WTC11 (cell line): ENCODE data around the gene CACNA2D3. TPM values are rescaled to one million over a fixed set of nuclear protein-coding genes. Genes with fewer than 3 reads are reported as not detected.

Experiments
- ATAC-seq: fragments of 200-7000 bp; cut with Tn5 transposase; 2 replicates; pipeline ENCODE4 v1.10.0; 2021; ENCODE audit warnings: mild to moderate bottlenecking, moderate library complexity
- CTCF ChIA-PET: fragments of 300-600 bp; sonication (Branson Sonifier 250); formaldehyde crosslinking; loops from one replicate; lab custom pipeline; 2021; ENCODE audit warnings: antibody characterized with exemption; lab: Charles Lee
- POLR2A ChIA-PET: fragments of 350-600 bp; sonication (Branson Sonifier 250); formaldehyde crosslinking; loops from one replicate; lab custom pipeline; 2021; ENCODE audit warnings: antibody characterized with exemption; lab: Charles Lee
- DNase-seq: peaks from one replicate; pipeline ENCODE4 v3.0.0; 2021; ENCODE audit warnings: low spot score
- H3K27ac Mint-ChIP-seq: 2 replicates; pipeline ENCODE4 v1.8.0; 2021; ENCODE audit warnings: mixed read lengths
- H3K27me3 Mint-ChIP-seq: 2 replicates; pipeline ENCODE4 v1.8.0; 2021; ENCODE audit warnings: low read depth, mild to moderate bottlenecking, moderate library complexity, mixed read lengths
- H3K36me3 Mint-ChIP-seq: 2 replicates; pipeline ENCODE4 v1.8.0; 2021; ENCODE audit warnings: mixed read lengths
- H3K4me1 Mint-ChIP-seq: 2 replicates; pipeline ENCODE4 v1.8.0; 2022; ENCODE audit warnings: mixed read lengths
- H3K4me3 Mint-ChIP-seq: 2 replicates; pipeline ENCODE4 v1.8.0; 2021; ENCODE audit warnings: mild to moderate bottlenecking, moderate library complexity, mixed read lengths
- H3K9me3 Mint-ChIP-seq: 2 replicates; pipeline ENCODE4 v1.8.0; 2021; ENCODE audit warnings: mixed read lengths
- ATF2 ChIP-seq: sonication (generic); formaldehyde crosslinking; IDR thresholded peaks from 2 replicates; pipeline ENCODE4 v1.8.1; 2022; ENCODE audit warnings: low read depth, missing genetic modification reagents, borderline replicate concordance
- CDX4 ChIP-seq: fragments of 250-450 bp; sonication (Bioruptor Pico); IDR thresholded peaks from 2 replicates; pipeline ENCODE4 v1.9.0; 2021; ENCODE audit warnings: moderate library complexity, mild to moderate bottlenecking, inconsistent platforms, borderline replicate concordance
- CTCF ChIP-seq: fragments of 200-600 bp; IDR thresholded peaks from 2 replicates; pipeline ENCODE4 v1.8.0; 2022; ENCODE audit warnings: antibody characterized with exemption
- ETV6 ChIP-seq: sonication (generic); formaldehyde crosslinking; IDR thresholded peaks from 2 replicates; pipeline ENCODE4 v1.8.1; 2022; ENCODE audit warnings: mild to moderate bottlenecking, missing genetic modification reagents
- GRHL2 ChIP-seq: fragments of 250-450 bp; sonication (Bioruptor Pico); IDR thresholded peaks from 2 replicates; pipeline ENCODE4 v1.8.0; 2022; ENCODE audit warnings: mild to moderate bottlenecking, moderate library complexity; ENCODE audit not compliant: insufficient replicate concordance, severe bottlenecking
- GTF2I ChIP-seq: fragments of 250-450 bp; sonication (Bioruptor Pico); conservative IDR thresholded peaks from 2 replicates; pipeline ENCODE4 v1.4.0; 2021; ENCODE audit warnings: mild to moderate bottlenecking
- JUN ChIP-seq: sonication (generic); formaldehyde crosslinking; IDR thresholded peaks from 2 replicates; pipeline ENCODE4 v1.8.0; 2023; ENCODE audit warnings: mild to moderate bottlenecking, missing genetic modification reagents
- KAT7 ChIP-seq: sonication (generic); formaldehyde crosslinking; IDR thresholded peaks from 2 replicates; pipeline ENCODE4 v1.8.1; 2023; ENCODE audit warnings: missing genetic modification reagents, mild to moderate bottlenecking, borderline replicate concordance
- MLX ChIP-seq: sonication (generic); formaldehyde crosslinking; IDR thresholded peaks from 2 replicates; pipeline ENCODE4 v1.8.1; 2023; ENCODE audit warnings: mild to moderate bottlenecking, missing genetic modification reagents, moderate library complexity
- NFYB ChIP-seq: sonication (generic); formaldehyde crosslinking; conservative IDR thresholded peaks from 2 replicates; pipeline ENCODE4 v1.8.0; 2022; ENCODE audit warnings: low read depth, missing genetic modification reagents
- NR1H2 ChIP-seq: sonication (generic); formaldehyde crosslinking; IDR thresholded peaks from 2 replicates; pipeline ENCODE4 v1.9.0; 2021; ENCODE audit warnings: mild to moderate bottlenecking, moderate library complexity, missing genetic modification reagents
- RORB ChIP-seq: fragments of 250-450 bp; sonication (Bioruptor Pico); IDR thresholded peaks from 2 replicates; pipeline ENCODE4 v1.9.0; 2021; ENCODE audit warnings: mild to moderate bottlenecking
- TEAD1 ChIP-seq: sonication (generic); formaldehyde crosslinking; IDR thresholded peaks from 2 replicates; pipeline ENCODE4 v1.8.0; 2022; ENCODE audit warnings: mild to moderate bottlenecking, missing genetic modification reagents
- TP53 ChIP-seq: sonication (generic); formaldehyde crosslinking; IDR thresholded peaks from 2 replicates; pipeline ENCODE4 v1.8.1; 2023; ENCODE audit warnings: mild to moderate bottlenecking, missing genetic modification reagents
- ZBTB21 ChIP-seq: sonication (generic); formaldehyde crosslinking; IDR thresholded peaks from 2 replicates; pipeline ENCODE4 v1.8.1; 2023; ENCODE audit warnings: mild to moderate bottlenecking, missing genetic modification reagents, borderline replicate concordance
- ZNF232 ChIP-seq: sonication (generic); formaldehyde crosslinking; IDR thresholded peaks from 2 replicates; pipeline ENCODE4 v1.8.0; 2022; ENCODE audit warnings: mild to moderate bottlenecking, missing genetic modification reagents
- ZNF425 ChIP-seq: fragments of 250-450 bp; sonication (Bioruptor Pico); conservative IDR thresholded peaks from 2 replicates; pipeline ENCODE4 v1.9.0; 2021; ENCODE audit warnings: mild to moderate bottlenecking
- total RNA-seq: library from RNA; stranded (reverse); gene quantifications from 3 replicates; pipeline ENCODE4 v1.2.3, GENCODE V29; 2021
- TF ChIP-seq, protein P1 (sequence below): fragments of 250-450 bp; sonication (Bioruptor Pico); IDR thresholded peaks from 2 replicates; pipeline ENCODE4 v1.9.0; 2021; ENCODE audit warnings: mild to moderate bottlenecking
- TF ChIP-seq, protein P2 (sequence below): sonication (generic); formaldehyde crosslinking; conservative IDR thresholded peaks from 2 replicates; pipeline ENCODE4 v1.8.1; 2022; ENCODE audit warnings: mild to moderate bottlenecking, missing genetic modification reagents
- TF ChIP-seq, protein P3 (sequence below): sonication (generic); formaldehyde crosslinking; IDR thresholded peaks from 2 replicates; pipeline ENCODE4 v1.8.0; 2022; ENCODE audit warnings: mild to moderate bottlenecking, missing genetic modification reagents
- TF ChIP-seq, protein P4 (sequence below): fragments of 250-450 bp; sonication (Bioruptor Pico); IDR thresholded peaks from 2 replicates; pipeline ENCODE4 v1.9.0; 2021; ENCODE audit warnings: mild to moderate bottlenecking, borderline replicate concordance

Gene CACNA2D3
- total RNA-seq, 1 experiment from 2014 or later: 5.0 TPM

DNA sequence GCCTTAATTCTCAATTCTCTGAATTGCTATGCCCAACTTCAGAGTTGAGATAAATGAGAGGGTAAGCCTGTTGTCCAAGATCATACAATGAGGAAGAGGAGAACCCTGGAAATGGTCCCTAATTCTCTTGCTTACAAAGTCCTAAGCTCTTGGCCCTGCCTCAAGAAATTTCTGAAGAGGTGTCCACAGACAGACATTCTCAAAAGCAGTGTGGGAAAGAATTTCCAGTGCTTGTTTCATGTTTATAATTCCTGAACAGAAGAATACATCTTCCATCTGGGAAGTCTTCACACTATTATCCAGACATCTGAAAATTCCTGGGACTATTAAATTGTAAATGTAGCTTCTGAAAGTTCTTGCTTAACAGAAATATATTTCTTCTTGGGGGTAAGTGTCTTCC, 972.3 kb downstream of the CACNA2D3 start:
- Mint-ChIP-seq H3K9me3 (peaks cover 21% of the 10 kb centered on the region), H3K27ac (no peak overlapping the region), H3K27me3 (no peaks in the 10 kb centered on the region; the same call in 1 of the 2 replicates), H3K4me3 (no peak overlapping the region), H3K36me3 (no peaks in the 10 kb centered on the region), H3K4me1 (peaks cover 12% of the 10 kb centered on the region; the same call in 1 of the 2 replicates)
- no peak for ATAC-seq
- TF ChIP-seq ETV6 (no peak), GRHL2 (CRISPR knock-in tag) (no peak), MLX (CRISPR knock-in tag) (no peak), JUN (CRISPR knock-in tag) (no peak), TP53 (no peak), GTF2I (CRISPR knock-in tag) (no peak), NR1H2 (CRISPR knock-in tag) (no peak), RORB (CRISPR knock-in tag) (no peak), NFYB (no peak), ATF2 (CRISPR knock-in tag) (no peak)
- TF ChIP-seq, protein P1, sequence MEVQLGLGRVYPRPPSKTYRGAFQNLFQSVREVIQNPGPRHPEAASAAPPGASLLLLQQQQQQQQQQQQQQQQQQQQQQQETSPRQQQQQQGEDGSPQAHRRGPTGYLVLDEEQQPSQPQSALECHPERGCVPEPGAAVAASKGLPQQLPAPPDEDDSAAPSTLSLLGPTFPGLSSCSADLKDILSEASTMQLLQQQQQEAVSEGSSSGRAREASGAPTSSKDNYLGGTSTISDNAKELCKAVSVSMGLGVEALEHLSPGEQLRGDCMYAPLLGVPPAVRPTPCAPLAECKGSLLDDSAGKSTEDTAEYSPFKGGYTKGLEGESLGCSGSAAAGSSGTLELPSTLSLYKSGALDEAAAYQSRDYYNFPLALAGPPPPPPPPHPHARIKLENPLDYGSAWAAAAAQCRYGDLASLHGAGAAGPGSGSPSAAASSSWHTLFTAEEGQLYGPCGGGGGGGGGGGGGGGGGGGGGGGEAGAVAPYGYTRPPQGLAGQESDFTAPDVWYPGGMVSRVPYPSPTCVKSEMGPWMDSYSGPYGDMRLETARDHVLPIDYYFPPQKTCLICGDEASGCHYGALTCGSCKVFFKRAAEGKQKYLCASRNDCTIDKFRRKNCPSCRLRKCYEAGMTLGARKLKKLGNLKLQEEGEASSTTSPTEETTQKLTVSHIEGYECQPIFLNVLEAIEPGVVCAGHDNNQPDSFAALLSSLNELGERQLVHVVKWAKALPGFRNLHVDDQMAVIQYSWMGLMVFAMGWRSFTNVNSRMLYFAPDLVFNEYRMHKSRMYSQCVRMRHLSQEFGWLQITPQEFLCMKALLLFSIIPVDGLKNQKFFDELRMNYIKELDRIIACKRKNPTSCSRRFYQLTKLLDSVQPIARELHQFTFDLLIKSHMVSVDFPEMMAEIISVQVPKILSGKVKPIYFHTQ: no peak
- TF ChIP-seq, protein P2, sequence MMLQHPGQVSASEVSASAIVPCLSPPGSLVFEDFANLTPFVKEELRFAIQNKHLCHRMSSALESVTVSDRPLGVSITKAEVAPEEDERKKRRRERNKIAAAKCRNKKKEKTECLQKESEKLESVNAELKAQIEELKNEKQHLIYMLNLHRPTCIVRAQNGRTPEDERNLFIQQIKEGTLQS (CRISPR knock-in tag): no peak
- TF ChIP-seq, protein P3, sequence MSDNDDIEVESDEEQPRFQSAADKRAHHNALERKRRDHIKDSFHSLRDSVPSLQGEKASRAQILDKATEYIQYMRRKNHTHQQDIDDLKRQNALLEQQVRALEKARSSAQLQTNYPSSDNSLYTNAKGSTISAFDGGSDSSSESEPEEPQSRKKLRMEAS: no peak
- TF ChIP-seq, protein P4, sequence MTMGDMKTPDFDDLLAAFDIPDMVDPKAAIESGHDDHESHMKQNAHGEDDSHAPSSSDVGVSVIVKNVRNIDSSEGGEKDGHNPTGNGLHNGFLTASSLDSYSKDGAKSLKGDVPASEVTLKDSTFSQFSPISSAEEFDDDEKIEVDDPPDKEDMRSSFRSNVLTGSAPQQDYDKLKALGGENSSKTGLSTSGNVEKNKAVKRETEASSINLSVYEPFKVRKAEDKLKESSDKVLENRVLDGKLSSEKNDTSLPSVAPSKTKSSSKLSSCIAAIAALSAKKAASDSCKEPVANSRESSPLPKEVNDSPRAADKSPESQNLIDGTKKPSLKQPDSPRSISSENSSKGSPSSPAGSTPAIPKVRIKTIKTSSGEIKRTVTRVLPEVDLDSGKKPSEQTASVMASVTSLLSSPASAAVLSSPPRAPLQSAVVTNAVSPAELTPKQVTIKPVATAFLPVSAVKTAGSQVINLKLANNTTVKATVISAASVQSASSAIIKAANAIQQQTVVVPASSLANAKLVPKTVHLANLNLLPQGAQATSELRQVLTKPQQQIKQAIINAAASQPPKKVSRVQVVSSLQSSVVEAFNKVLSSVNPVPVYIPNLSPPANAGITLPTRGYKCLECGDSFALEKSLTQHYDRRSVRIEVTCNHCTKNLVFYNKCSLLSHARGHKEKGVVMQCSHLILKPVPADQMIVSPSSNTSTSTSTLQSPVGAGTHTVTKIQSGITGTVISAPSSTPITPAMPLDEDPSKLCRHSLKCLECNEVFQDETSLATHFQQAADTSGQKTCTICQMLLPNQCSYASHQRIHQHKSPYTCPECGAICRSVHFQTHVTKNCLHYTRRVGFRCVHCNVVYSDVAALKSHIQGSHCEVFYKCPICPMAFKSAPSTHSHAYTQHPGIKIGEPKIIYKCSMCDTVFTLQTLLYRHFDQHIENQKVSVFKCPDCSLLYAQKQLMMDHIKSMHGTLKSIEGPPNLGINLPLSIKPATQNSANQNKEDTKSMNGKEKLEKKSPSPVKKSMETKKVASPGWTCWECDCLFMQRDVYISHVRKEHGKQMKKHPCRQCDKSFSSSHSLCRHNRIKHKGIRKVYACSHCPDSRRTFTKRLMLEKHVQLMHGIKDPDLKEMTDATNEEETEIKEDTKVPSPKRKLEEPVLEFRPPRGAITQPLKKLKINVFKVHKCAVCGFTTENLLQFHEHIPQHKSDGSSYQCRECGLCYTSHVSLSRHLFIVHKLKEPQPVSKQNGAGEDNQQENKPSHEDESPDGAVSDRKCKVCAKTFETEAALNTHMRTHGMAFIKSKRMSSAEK (CRISPR knock-in tag): no peak
- ChIA-PET POLR2A (no interaction called here), CTCF (interaction anchor here (1.2 kb wide), 1 partner anchor 9 kb away, joined by 4 read pairs; no protein-coding TSS in a partner anchor)
- DNase-seq: no peak

- POLR2A ChIA-PET: no interaction called here
- CTCF ChIA-PET: no interaction called here
- H3K9me3 Mint-ChIP-seq: peaks cover 21% of the 10 kb centered on the region
- DNase-seq (no peak), ATAC-seq (no peak)
- H3K27ac Mint-ChIP-seq: no peak overlapping the region
- peaks cover 12% of the 10 kb centered on the region; the same call in 1 of the 2 replicates for H3K4me1 Mint-ChIP-seq
- no peak overlapping the region for H3K4me3 Mint-ChIP-seq
- no peaks in the 10 kb centered on the region; the same call in 1 of the 2 replicates for H3K27me3 Mint-ChIP-seq
- no peaks in the 10 kb centered on the region for H3K36me3 Mint-ChIP-seq
- TF ChIP-seq CDX4 (no peak), ZNF425 (CRISPR knock-in tag) (no peak), ZBTB21 (no peak), TEAD1 (no peak), RORB (CRISPR knock-in tag) (no peak), KAT7 (CRISPR knock-in tag) (no peak), CTCF (no peak), ZNF232 (no peak)
These were observed 975.1 kb downstream of the CACNA2D3 start for GRCh38 chr3:55097441-55097840.
